Neutrophil (primary cell): ENCODE data around the gene FHOD1.

Experiments
- H3K27ac ChIP-seq: fragments of 200-600 bp; sonication (generic); 2 replicates; pipeline ENCODE4 v1.5.1; 2016; ENCODE audit warnings: mild to moderate bottlenecking, moderate library complexity
- H3K27me3 ChIP-seq: fragments of 200-600 bp; sonication (generic); 2 replicates; pipeline ENCODE4 v1.6.0; 2016; ENCODE audit warnings: mild to moderate bottlenecking
- H3K36me3 ChIP-seq: fragments of 200-600 bp; sonication (generic); 2 replicates; pipeline ENCODE4 v1.5.1; 2017
- H3K4me1 ChIP-seq, 2 experiments: fragments of 200-600 bp in 1 of 2; sonication (generic) in 1 of 2; 1 replicate in 1 of 2; 2 replicates in 1 of 2; pipeline versions ENCODE4 v1.5.1 to v1.6.1; 2013 to 2016; ENCODE audit warnings: low read depth in 1 of 2, low read length in 1 of 2, mild to moderate bottlenecking in 1 of 2, moderate library complexity in 1 of 2; ENCODE audit not compliant: control insufficient read depth in 1 of 2, insufficient read depth in 1 of 2
- H3K4me3 ChIP-seq, 2 experiments: fragments of 200-600 bp in 1 of 2; sonication (generic) in 1 of 2; 1 replicate in 1 of 2; 2 replicates in 1 of 2; pipeline ENCODE4 v1.5.1; 2013 to 2016; ENCODE audit warnings: low read depth in 1 of 2, low read length in 1 of 2, mild to moderate bottlenecking in 1 of 2, moderate library complexity in 1 of 2
- H3K9me3 ChIP-seq: fragments of 200-600 bp; sonication (generic); 2 replicates; pipeline ENCODE4 v1.5.1; 2016
- CTCF ChIP-seq: fragments of 200-600 bp; sonication (generic); IDR thresholded peaks from 2 replicates; pipeline ENCODE4 v1.5.1; 2016; ENCODE audit warnings: antibody characterized with exemption

FHOD1 gene

GRCh38 chr16:67193536-67193935 lies 53.7 kb downstream of the FHOD1 start:
- Histone ChIP-seq H3K4me1 (peaks cover 21 to 26% of the 10 kb centered on the region in 2 experiments), H3K27ac (peak overlapping the region; percentile 81), H3K27me3 (no peaks in the 10 kb centered on the region), H3K4me3 (peak overlapping the region in 1 of 2 experiments; percentile 97), H3K36me3 (peaks cover 52% of the 10 kb centered on the region), H3K9me3 (no peaks in the 10 kb centered on the region)
- no peak for TF ChIP-seq CTCF

DNA sequence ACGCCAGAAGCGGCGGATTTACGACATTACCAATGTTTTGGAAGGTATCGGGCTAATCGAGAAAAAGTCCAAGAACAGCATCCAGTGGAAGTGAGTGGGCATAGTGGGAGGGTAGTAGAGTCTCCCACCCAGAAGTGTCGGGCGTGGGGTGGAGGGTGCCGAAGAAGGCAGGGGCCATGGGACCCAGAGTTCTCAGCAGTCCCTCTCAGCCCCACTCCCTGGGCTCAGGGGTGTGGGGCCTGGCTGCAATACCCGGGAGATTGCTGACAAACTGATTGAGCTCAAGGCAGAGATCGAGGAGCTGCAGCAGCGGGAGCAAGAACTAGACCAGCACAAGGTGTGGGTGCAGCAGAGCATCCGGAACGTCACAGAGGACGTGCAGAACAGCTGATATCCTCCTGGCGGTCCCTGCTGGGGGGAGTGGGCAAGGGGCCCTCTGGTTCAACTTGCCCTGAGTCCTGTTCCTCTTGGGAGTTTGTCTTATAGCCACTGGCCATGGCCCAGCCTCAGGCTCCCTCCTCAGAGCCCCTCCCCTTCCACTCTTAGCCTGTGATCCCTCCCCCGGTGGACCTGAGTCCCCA lies 54.4 kb downstream of the FHOD1 start:
- Histone ChIP-seq H3K36me3 (peaks cover 46% of the 10 kb centered on the region), H3K4me1 (peaks cover 21 to 26% of the 10 kb centered on the region in 2 experiments)

DNA sequence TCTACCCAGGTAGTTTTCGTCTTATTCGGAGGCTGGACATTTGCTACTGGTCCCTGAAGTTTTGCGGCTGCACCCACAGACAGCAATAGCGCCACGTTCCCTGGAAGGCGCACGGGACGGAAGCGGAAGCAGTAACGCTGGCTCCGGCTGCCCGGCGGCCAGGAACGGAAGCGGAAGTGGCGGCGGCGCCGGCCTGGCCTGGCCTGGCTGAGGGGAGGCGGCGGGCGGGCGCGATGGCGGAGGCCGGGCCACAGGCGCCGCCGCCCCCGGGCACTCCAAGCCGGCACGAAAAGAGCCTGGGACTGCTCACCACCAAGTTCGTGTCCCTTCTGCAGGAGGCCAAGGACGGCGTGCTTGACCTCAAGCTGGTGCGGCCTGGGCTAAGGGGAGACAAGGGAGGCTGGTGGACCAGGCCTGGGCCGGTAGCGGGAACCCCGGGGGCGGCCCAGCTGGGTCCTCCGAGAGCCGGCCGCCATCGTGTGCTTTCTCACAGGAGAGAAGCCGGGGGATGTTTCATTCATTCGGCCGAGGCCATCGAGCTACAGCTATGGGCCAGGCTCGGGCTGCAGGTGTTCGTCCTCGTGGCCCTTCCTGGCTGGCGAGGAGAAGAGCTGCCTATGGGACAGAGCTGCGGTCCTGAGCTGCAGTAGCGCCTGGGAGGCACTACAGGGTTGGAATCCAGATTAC lies 55.1 kb downstream of the FHOD1 start, which contains the start of gene E2F4:
TSS of gene E2F4 (plus strand) at position 161 of the 687 bp plus-strand sequence. CDS start at position 234, 73 bp downstream.
- Histone ChIP-seq H3K4me1 (peaks cover 21 to 26% of the 10 kb centered on the region in 2 experiments), H3K27ac (peak within 1 kb of the TSS; percentile 81), H3K27me3 (peaks cover under 1% of the 10 kb centered on the region), H3K4me3 (peak within 1 kb of the TSS; percentile 79 to 97), H3K36me3 (peaks cover 38% of the 10 kb centered on the region), H3K9me3 (no peaks in the 10 kb centered on the region)
- TF ChIP-seq CTCF = peak; percentile 53

More for the DNA sequence above, 54.4 kb downstream of the FHOD1 start:
- Histone ChIP-seq H3K4me3 (peak overlapping the region; percentile 79 to 97), H3K9me3 (no peaks in the 10 kb centered on the region), H3K27ac (peak overlapping the region; percentile 81), H3K27me3 (no peaks in the 10 kb centered on the region)
- TF ChIP-seq CTCF = no peak

- Histone ChIP-seq H3K4me3 (peak overlapping the region; percentile 79 to 97), H3K36me3 (peaks cover 32% of the 10 kb centered on the region), H3K27me3 (peaks cover 7% of the 10 kb centered on the region), H3K27ac (peak overlapping the region; percentile 81), H3K4me1 (peaks cover 21 to 26% of the 10 kb centered on the region in 2 experiments), H3K9me3 (no peaks in the 10 kb centered on the region)
- no peak for TF ChIP-seq CTCF
Observed at GRCh38 chr16:67191411-67191994, 55.8 kb downstream of the FHOD1 start.

DNA sequence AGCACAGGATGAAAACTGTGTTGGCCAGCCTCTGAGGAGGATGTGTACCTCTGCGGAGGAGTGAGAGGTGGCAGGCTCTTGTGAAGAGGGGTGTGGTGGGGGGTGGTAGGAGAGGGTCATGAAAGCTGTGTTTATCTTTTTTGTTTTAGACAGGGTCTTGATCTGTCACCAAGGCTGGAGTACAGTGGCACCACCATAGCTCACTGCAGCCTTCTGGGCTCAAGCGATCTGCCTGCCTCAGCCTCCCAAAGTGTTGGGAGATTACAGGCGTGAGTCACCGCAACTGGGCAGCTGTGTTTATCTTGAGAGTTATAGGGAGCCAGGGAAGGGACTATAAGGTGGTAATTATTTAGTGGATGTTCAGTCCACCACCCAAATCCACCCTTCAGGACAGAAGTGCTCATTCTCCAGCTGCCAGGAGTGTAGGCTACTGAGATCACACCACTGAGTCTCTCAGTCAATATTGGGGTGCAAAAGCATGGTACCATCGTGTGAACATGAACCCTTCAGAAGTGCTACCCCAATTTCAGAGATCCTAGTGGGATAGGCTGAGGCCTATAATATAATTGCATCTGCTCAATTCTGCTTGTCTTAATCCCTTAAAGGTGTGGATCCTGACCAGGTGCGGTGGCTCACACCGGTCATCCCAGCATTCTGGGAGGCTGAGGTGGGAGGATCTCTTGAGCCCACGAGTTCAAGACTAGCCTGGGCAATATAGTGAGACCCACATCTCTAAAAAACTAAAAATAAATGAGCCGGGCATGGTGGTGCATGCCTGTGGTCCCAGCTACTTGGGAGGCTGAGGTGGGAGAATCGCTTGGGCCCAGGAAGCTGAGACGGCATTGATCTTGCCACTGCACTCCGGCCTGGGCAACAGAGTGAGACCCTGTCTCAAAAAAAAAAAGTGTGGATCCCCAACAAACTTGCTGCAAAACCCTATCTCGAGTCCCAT lies 56.6 kb downstream of the FHOD1 start:
- TF ChIP-seq CTCF = no peak
- no peaks in the 10 kb centered on the region for H3K9me3 ChIP-seq
- H3K27ac ChIP-seq = no peak overlapping the region
- H3K36me3 ChIP-seq = peaks cover 24% of the 10 kb centered on the region
- peaks cover 14% of the 10 kb centered on the region for H3K27me3 ChIP-seq
- peaks cover 24 to 28% of the 10 kb centered on the region in 2 experiments for H3K4me1 ChIP-seq
- H3K4me3 ChIP-seq = no peak overlapping the region
